Endothelial cell (in vitro differentiated cells): ENCODE data around the gene NR2E1. TPM values are rescaled to one million over a fixed set of nuclear protein-coding genes. Genes with fewer than 3 reads are reported as not detected.
A peak's percentile ranks its signal among the peaks of the same experiment; 100 is the strongest.

ENCODE experiments used
- DNase-seq: peaks from one replicate; pipeline ENCODE4 v3.0.0; 2021; ENCODE audit warnings: low spot score
- H3K27ac Mint-ChIP-seq: one replicate; pipeline ENCODE4 v1.8.0; 2021; ENCODE audit warnings: mixed read lengths, inconsistent platforms; ENCODE audit not compliant: unreplicated experiment
- H3K27me3 Mint-ChIP-seq: one replicate; pipeline ENCODE4 v1.8.0; 2021; ENCODE audit warnings: mild to moderate bottlenecking, moderate library complexity, mixed read lengths, inconsistent platforms; ENCODE audit not compliant: unreplicated experiment
- H3K36me3 Mint-ChIP-seq: one replicate; pipeline ENCODE4 v1.8.0; 2021; ENCODE audit warnings: mild to moderate bottlenecking, low read depth, mixed read lengths, inconsistent platforms; ENCODE audit not compliant: unreplicated experiment
- H3K4me1 Mint-ChIP-seq: one replicate; pipeline ENCODE4 v1.8.0; 2021; ENCODE audit warnings: mild to moderate bottlenecking, mixed read lengths, inconsistent platforms; ENCODE audit not compliant: unreplicated experiment
- H3K4me3 Mint-ChIP-seq: one replicate; pipeline ENCODE4 v1.8.0; 2021; ENCODE audit warnings: mild to moderate bottlenecking, mixed read lengths, inconsistent platforms; ENCODE audit not compliant: unreplicated experiment
- H3K9me3 Mint-ChIP-seq: one replicate; pipeline ENCODE4 v1.8.0; 2021; ENCODE audit warnings: mixed read lengths, inconsistent platforms; ENCODE audit not compliant: unreplicated experiment
- CTCF ChIP-seq: fragments of 200-600 bp; sonication (generic); IDR thresholded peaks from one replicate; pipeline ENCODE4 v1.5.0; 2021; ENCODE audit warnings: antibody characterized with exemption; ENCODE audit not compliant: unreplicated experiment
- total RNA-seq: library from RNA; stranded (reverse); fragmentation: NEBNext Ultra II Directional; extraction: Animal tissue kit (Norgen Biotek cat#: 25700); gene quantifications from one replicate; pipeline ENCODE4 v1.2.1, GENCODE V29; 2021; ENCODE audit not compliant: unreplicated experiment

The NR2E1 gene
- total RNA-seq, 1 donor from 2014 or later: not detected

- Mint-ChIP-seq H3K27me3 (peaks cover 6% of the 10 kb centered on the region), H3K4me3 (no peak overlapping the region), H3K27ac (no peak overlapping the region), H3K36me3 (no peaks in the 10 kb centered on the region), H3K4me1 (peaks cover 12% of the 10 kb centered on the region), H3K9me3 (no peaks in the 10 kb centered on the region)
- no peak for TF ChIP-seq CTCF
- no peak for DNase-seq
Observed at GRCh38 chr6:108152446-108152845, 13.4 kb upstream of the NR2E1 start.

GRCh38 chr6:108156180-108156937 is 9.5 kb upstream of the NR2E1 start:
- peaks cover 16% of the 10 kb centered on the region for H3K4me1 Mint-ChIP-seq
- H3K27me3 Mint-ChIP-seq: peaks cover 19% of the 10 kb centered on the region
- peak overlapping the region; percentile 51 for H3K4me3 Mint-ChIP-seq
- peak; percentile 16 for DNase-seq
- no peak overlapping the region for H3K27ac Mint-ChIP-seq
- no peaks in the 10 kb centered on the region for H3K9me3 Mint-ChIP-seq
- no peaks in the 10 kb centered on the region for H3K36me3 Mint-ChIP-seq
- TF ChIP-seq CTCF: no peak

GRCh38 chr6:108156938-108157233 is 8.9 kb upstream of the NR2E1 start:
- peaks cover 16% of the 10 kb centered on the region for H3K4me1 Mint-ChIP-seq
- no peak for DNase-seq
- TF ChIP-seq CTCF: no peak
- no peaks in the 10 kb centered on the region for H3K36me3 Mint-ChIP-seq
- H3K9me3 Mint-ChIP-seq: no peaks in the 10 kb centered on the region
- no peak overlapping the region for H3K27ac Mint-ChIP-seq
- peaks cover 25% of the 10 kb centered on the region for H3K27me3 Mint-ChIP-seq
- H3K4me3 Mint-ChIP-seq: peak overlapping the region; percentile 51

- no peak for TF ChIP-seq CTCF
- peak; percentile 25 for DNase-seq
- H3K36me3 Mint-ChIP-seq: no peaks in the 10 kb centered on the region
- no peak overlapping the region for H3K27ac Mint-ChIP-seq
- H3K27me3 Mint-ChIP-seq: peaks cover 28% of the 10 kb centered on the region
- H3K4me1 Mint-ChIP-seq: peaks cover 16% of the 10 kb centered on the region
- no peaks in the 10 kb centered on the region for H3K9me3 Mint-ChIP-seq
- H3K4me3 Mint-ChIP-seq: peak overlapping the region; percentile 51
Observed at GRCh38 chr6:108157234-108157980, 8.4 kb upstream of the NR2E1 start.

GRCh38 chr6:108157981-108158525 is 7.8 kb upstream of the NR2E1 start:
- peaks cover 16% of the 10 kb centered on the region for H3K4me1 Mint-ChIP-seq
- peaks cover 28% of the 10 kb centered on the region for H3K27me3 Mint-ChIP-seq
- no peaks in the 10 kb centered on the region for H3K36me3 Mint-ChIP-seq
- peak; percentile 10 for DNase-seq
- H3K9me3 Mint-ChIP-seq: no peaks in the 10 kb centered on the region
- peak overlapping the region; percentile 53 for H3K4me3 Mint-ChIP-seq
- H3K27ac Mint-ChIP-seq: no peak overlapping the region
- no peak for TF ChIP-seq CTCF
